GM18499 (cell line): ENCODE results near the gene LAMB3.

Source experiments
- ATAC-seq: cut with Tn5 transposase; IDR thresholded peaks from one replicate; pipeline ENCODE4 v1.9.1; 2021; ENCODE audit warnings: moderate number of reproducible peaks; ENCODE audit not compliant: insufficient read depth, unreplicated experiment

LAMB3 gene

DNA sequence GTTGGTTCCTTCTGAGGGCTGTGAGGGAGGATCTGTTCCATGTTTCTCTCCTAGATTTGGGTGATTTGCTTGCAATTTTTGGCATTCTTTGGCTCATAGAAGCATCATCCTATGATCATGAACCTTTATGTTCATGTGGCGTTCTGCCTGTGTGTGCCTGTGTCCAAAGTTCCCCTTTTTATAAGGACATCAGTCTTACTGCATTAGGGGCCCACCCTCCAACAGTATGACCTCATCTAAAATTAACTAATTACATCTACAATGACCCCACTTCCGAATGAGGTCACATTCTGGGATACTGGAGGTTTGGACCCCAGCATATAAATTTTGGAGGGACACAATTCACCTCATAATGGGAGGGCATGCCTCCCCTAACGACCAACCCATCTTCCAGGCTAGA lies 81.5 kb downstream of the LAMB3 start:
- ATAC-seq = no peak

DNA sequence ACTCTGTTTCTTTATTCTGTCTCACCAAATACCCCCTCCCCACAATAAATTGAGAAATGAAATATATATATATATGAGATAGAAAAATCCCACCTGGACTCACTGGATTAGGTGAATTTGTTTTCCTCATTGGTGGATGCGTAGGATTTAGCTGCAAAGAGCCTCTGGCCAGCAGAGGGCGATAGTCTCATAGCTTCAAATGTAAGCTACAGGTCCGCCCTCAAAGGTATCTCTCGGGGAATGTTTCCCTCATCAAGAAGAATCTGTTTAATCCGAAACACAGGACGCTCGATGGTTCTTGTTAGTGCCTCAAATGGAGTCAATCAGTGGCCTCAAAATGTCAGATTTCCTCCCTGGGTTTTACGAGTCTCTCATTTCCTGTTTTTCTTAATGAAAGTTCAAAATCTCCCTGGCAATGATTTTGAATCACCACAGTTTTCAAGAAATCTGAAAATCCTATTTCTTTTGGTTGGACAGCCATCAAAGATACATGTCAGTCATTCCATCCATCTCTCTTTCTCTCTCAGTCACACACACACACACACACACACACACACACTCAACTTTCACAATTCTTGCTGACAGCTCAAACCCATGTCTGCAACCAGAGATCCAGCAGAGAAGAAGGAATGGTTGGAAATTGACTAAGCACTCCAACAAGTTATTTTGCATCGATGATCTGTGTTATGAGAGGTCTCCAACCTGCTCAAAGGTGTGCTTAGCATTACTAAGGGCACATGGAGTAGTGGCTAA lies 82.6 kb downstream of the LAMB3 start:
- no peak for ATAC-seq

GRCh38 chr1:209567698-209568175 lies 84.5 kb downstream of the LAMB3 start:
- no peak for ATAC-seq

DNA sequence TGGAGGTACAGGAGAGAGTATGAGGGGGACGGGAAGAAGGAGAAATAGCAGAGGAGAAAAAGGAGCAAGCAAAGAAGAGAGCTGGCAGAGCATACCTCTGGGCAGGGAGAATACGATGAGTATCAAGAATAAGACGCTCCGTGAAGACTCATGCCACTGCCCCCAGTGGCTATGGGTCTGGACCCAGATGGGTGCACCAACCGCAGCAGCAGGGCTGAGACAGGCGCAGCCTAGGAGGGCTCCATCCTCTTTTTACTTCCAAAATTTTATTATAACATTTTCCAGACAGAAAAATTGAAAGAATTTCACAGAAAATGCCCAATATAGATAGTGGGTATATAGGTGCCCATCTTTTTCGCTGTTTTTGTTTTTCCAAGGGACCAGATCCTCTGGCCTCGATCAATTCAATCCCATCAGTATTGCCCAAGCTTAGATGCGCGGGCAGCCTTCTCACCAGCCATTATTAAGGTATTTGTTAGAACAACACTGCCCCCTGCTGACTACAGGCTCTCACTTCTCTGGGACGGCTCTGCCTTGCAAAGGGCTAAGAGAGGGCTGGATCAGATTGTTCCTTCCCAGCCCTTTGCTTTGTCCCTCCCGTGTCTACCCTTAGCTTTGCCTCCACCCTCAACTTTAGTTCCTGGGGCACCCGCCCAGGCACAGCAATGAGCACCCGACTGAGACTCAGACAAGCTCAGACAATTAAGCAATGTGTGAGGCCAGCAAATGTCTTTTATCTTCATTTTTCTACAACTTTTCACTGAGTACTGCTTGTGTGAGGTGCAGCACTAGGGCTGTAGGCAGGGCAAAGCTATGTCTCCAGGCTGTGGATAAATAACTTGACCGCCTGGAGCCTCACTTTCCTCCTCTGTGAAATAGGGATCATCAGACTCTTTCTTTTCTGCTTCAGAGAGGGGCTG lies 86.2 kb downstream of the LAMB3 start:
- peak; percentile 73 for ATAC-seq
